HG03060 (cell line): ENCODE results near the gene ZFAND3.

Source experiments
- ATAC-seq: cut with Tn5 transposase; IDR thresholded peaks from one replicate; pipeline ENCODE4 v1.9.1; 2021; ENCODE audit warnings: low read depth, moderate number of reproducible peaks; ENCODE audit not compliant: unreplicated experiment

Gene ZFAND3

DNA sequence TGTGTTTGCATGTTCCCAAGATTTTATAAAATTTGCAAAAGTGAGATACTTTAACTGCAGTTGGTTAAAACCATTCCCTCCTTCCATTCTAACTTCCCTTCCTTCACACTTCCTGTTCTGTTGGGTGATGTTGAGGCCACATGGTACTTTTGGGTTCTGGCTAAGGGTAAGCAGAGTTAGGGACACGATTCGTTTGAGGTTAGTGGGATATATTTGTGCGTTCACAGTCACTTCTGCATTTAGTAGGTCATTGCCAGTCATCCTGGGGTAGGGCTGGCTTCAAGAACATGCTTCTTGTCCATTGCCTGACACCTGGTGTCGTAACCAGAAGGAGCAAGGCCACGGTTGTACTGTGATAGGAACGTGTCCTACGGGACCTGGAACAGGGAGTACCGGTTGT, 340.1 kb downstream of the ZFAND3 start:
- no peak for ATAC-seq

DNA sequence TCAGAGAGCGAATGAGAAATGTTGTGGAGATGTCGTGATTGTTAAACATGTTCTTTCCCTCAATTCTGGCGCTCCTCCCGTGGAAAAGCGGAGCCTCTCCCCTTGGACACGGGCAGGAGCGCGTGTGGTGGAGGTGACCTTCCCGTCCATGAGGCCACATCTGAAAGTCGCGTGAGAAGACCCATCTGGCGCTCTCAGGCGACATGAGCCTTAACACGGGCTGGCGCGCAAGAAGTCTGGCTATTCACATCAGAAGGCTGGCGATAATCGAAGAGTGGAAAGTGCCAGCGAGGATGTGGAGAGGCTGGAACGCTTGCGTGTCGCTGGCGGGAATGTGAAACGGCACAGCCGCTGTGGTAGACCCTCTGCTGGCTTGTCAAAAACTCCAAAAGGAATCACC, 341.3 kb downstream of the ZFAND3 start:
- ATAC-seq = no peak

DNA sequence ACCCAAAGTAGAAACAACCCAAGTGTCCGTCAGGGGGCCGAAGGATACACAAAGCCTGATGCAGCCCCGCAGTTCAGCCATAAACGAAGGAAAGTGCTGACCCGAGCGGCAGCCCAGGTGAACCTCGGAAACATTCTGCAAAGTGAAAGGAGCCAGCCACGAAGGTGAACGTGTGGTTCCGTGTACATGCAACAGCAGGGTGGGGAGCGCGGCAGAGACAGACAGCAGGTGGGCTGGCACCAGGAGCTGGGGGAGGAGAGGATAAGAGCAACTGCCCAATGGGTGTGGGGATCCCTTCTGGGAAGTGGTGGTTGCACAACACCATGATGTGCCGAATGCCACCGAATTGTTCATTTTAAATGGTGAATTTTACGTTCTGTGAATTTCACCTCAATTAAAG, 341.8 kb downstream of the ZFAND3 start:
- ATAC-seq = no peak

DNA sequence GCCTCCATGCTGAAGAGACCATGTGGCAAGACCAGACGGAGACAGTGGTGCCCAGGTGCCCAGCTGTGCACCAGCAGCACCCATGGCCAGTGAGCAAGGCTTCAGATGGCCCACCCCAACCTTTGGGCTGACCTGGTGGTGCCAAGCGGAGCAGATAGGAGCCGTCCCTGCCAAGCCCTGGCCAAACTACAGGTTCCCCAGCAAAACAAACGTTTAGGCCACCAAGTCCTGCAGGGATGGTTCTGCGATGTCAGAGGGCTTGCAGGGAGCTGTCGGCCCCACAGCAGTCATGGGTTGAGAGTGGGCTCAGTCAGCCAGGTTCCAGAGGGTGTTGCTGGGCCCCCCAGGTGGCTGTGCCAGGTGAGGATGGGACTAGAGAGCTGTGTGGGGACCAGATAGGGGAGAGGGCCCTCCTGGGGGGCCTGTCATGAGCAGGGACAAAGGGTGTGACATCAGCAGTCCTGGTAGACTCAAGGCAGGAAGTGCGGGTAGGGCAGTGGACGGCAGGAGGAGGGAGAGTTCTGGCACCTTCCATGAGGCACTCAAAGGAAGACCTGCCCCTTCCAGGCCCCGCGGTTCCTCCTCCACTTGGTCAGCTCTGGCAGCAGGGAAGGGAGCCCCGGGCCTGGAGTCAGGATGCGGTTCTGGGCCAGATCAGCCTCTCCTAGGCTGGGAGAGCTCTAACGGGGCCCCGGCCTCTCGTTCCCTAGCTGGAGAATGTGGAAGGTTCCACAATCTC, 342.4 kb downstream of the ZFAND3 start:
- no peak for ATAC-seq

DNA sequence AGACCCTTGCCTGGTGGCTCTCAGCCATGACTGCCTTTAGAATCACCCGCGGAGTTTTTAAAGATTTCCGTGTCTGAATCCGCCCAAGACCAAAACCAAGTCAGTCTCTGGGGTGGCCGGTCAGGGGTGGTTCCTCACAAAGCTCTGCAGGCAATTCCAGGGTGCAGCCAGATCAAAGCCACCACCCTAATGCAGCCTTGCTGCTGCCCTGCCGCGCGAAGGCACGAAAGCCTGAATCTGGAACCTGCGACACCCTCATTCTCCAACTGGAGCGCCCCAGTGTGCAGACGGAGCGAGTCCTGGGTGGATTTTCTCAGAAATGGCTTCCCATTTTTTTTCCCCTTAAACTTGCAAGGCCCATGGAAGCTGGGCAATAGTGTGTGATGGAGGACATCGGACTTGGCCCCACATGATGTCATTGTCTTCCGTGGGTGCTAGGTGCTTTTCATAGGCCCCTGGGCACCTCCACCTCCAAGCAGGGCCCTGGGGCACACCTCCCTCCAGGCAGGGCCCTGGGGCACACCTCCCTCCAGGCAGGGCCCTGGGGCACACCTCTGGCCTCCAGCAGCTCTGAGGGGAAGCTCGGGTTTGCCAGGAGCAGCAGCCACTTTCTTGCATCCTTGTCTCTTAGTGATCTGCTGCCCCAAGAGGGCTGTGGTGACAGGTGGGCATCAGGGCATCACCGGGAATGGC, 343.1 kb downstream of the ZFAND3 start:
- no peak for ATAC-seq

DNA sequence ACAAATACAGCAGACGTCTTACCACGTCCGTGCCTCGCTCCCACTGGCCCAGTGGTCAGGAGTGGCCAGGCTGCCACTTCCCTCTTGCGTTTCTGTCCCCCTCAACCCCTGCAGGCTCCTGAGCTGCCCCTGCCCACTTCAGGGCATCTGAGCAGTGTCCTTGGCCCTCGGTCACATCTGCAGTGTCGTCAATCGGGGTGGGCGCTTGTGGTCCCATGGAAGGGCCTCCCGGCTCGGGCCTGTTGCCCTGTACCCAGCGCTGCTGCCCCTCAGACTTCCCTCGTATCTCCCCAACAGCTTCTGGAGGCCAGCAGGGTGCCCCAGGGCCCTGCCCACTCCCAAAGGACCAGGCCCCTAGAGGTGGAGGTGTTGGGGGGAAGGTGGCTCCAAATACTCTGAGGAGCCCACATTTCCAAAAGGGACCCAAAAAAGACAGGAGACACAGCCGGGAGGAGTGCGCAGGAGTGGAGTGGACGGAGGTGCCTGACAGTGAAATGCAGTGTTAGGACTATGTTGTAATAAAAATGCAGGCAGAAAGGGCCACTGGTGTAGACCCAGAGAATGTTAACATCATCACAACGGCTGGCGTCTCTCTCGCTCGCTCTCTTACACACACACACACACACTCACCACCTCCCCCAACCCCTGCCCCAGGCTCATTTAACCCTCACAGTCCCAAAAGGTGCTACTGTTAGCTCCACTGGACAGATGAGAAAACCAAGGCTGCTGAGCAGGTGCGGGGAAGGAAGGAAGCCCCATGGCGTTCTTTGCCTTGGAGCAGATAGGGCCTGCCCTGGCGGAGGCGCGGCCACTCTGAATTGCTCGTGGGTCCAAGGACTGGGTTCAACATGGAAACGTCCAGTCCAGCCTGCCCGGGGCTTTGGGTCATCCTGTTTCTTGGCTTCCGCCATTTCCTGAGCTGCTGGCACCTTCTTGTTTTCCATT, 343.9 kb downstream of the ZFAND3 start:
- ATAC-seq = no peak

DNA sequence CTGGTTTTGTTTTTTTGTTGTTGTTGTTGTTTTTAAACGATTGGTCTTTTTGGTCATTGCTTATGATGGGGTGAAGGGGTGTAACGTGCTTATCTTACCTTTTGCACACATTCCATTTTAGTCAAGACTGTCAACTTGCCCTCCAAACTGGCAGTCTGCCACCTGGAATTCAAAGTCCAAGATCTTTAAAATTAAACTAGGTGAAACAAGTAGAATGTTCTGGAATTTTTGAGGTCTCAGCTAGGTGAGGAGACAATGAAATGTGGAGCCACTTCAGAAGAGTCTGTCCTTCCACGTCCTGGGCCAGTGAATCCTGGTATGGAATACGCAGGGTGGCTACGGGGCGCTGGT, 344.6 kb downstream of the ZFAND3 start:
- no peak for ATAC-seq

DNA sequence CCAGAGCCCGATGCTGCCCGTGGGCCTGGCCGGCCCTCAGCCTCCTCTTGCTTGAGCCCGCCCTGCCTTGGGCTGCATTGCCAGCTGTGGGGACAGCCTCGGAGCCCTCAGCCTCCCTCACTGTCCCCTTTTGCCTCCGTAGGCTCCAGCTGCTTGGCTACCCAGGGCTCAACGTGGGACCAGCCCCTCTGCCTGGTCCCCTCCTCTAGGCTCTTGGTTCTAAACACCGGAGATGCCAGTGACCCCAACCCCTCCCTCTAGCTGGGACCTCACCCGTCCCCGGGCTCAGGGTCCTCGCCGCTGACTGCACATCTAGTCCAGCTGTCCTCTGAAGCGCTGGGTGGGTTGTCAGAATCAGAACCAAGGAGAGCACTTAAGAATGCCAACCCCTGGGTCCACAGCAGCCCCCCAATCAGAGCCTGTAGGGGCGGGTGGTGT, 345.2 kb downstream of the ZFAND3 start:
- no peak for ATAC-seq

DNA sequence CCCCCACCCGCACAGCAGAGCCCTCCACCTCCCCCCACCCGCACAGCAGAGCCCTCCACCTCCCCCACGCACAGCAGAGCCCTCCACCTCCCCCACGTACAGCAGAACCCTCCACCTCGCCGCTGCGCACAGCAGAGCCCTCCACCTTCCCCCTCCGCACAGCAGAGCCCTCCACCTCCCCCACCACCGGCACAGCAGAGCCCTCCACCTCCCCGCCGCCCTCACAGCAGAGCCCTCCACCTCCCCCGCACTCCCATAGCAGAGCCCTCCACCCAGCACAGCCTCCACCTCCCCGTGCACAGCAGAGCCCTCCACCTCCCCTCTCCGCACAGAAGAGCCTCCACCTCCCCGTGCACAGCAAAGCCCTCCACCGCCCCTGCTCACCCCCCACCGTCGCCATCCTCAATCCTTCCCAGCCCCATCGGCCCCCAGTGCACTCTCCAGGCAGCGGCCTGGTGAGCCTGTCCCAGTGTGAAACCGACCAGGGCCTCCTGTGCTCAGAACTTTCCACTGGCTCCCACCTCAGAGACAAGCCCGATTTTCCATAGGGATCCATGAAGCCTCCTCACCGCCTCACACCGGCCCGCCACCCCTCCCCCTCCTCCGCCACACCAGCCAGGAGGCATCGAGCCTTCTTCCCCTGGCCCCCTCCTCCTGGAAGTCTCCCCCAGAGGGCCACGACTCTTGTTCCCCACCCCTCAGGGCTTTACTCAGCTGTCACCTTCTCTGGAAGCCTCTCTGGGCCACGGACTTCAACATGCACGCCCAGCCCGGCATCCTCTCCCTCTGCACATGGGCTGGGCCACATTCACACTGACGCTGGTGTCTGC, 347.1 kb downstream of the ZFAND3 start:
- ATAC-seq = no peak

DNA sequence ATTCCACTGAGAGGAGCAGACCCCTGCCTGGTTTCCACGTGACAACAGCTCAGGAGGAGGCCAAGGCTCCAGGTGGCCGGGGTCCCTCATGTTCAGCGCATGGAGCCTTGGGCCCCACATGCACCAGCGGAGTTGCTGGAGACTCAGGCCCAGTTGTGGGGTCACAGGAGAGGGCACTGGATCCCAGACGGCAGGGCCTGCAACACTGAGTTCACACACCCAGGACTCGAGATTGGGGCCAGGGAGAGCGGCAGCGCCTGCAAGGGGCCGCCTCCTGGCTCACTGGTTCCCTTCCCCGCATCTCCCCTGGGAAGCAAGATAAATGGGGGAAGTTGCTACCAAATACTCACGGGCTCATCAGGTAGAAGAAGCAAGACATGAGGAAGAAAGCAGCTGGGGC, 348.1 kb downstream of the ZFAND3 start:
- no peak for ATAC-seq

DNA sequence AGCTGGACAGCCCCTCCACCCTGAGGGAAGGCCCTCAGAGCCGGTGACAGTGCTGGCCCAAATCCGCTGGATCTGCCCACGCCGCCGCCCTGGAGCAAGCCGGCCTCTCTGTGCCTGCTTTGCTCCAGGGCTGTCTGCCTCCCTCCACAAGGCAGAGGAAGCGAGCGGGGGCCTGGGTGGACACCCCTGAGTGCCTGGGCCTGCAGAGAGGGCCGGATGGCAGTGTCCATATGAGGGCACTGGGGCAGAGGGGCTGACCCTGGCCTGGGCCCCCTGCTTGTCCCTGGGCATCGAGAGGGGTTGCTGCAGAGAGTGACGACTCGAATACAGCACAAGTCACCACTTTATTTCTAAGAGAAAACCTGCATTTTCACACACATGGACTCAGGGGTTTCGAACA, 348.6 kb downstream of the ZFAND3 start:
- no peak for ATAC-seq

DNA sequence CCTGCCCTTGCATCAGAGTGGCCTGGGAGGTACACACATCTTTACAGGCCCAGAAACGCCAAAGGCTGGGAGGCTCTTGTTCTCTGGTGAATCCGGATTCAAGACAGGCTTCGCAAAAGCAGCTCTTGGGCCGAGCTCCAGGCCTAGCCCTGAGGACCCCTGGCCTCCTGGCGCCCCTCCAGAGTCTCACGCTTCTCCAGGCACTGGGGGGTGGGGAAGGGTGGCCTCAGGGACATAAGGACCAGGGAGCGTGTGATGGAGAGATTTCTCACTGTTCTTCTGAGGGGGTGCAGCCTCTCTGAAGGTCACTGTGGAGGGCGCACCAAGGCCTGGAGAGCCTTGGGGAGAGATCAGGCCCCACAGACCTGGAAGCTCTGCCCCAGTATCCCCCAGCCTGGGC, 349.2 kb downstream of the ZFAND3 start:
- ATAC-seq = no peak

DNA sequence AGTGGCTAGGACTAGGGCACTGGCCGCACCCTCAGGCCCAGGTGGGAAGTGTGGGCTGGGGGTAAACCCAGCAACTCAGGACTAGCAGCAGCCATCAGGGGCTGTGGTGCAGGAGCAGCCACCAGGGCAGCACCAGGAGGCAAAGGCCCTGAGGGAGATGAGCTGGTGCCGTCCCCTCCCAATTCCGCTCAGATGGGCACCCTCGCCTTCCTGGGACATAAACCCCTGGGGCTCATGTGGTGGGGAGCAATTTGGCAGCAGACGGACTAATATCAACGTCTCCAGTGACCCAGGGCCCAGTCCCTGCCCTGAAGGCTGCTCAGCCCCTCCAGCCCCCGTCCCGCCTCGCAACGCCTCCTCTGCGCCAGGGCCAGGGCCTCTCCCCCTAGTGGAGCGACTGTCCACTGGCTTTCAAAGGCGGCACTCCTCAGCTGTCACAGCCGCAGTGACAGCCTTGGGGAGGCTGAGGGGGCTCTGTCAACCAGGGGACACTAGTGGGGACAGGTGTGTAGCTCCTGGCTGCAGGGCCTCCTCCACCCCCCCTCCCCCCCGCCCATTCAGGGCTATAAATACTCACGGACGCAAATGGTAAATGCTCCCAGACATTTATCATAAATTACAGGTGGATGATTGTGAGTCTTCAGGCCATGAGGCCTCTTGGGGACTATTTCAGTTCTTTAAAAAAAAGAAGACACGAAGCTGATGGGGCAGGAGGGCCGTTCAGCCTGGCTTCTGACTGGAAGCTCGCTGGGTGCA, 349.9 kb downstream of the ZFAND3 start:
- no peak for ATAC-seq

DNA sequence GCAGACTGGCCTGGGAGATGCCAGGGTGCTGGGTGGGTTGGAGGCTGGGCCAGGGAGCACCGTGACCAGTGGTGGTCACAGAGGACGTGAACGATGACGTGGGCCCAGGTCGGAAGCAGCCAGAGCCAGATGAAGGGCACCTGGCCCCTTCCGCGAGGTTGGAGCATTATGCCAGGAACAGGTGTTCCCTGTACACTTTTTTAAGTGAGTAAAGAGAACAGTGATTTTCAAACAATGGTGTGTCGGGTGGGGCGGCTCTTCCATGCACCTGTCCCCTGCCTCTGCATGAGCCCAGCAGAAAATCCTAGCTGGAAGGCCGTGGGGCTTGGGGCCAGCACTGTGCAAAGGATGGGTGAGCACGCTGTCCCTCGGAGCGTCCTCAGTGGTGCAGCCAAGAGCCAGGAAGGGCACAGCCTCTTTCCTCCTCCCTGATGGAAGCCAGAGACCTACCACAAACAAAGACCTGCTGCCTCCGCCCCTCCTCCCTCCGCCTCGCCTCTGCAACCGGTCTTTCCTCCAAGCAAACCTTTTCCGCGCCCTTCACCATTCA, 350.5 kb downstream of the ZFAND3 start:
- no peak for ATAC-seq

DNA sequence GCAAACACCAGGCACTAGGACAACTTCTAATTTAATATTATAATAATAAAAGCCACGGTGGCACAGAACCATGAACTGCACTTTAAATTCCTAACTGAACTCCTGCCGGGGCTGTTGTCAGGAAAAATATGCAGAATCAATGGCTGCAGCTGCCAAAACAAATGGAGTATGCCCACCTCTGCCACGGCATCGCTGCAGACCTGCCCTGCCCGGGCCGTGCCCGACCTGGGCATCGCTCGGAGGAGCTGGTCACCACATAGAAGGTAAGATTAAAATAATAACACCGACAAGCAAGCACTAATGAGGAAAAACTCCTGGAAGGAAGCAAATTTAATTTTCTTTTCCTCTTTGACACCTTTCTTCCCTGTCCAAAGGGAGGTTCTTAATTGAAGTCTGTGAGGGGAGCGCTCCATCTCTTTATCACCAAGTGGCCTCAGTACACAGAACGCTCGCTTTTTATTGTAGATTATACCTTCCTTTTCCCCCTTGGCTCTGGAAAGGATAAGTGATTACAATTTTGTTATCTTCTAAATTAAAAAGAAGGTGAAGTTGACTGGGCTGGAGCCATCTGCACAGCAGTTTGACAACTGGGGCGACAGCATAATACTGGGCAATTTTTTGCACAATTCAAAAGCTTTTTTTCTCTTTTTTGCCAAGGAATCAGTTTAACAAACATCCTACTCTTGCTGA, 351.3 kb downstream of the ZFAND3 start:
- ATAC-seq = no peak

DNA sequence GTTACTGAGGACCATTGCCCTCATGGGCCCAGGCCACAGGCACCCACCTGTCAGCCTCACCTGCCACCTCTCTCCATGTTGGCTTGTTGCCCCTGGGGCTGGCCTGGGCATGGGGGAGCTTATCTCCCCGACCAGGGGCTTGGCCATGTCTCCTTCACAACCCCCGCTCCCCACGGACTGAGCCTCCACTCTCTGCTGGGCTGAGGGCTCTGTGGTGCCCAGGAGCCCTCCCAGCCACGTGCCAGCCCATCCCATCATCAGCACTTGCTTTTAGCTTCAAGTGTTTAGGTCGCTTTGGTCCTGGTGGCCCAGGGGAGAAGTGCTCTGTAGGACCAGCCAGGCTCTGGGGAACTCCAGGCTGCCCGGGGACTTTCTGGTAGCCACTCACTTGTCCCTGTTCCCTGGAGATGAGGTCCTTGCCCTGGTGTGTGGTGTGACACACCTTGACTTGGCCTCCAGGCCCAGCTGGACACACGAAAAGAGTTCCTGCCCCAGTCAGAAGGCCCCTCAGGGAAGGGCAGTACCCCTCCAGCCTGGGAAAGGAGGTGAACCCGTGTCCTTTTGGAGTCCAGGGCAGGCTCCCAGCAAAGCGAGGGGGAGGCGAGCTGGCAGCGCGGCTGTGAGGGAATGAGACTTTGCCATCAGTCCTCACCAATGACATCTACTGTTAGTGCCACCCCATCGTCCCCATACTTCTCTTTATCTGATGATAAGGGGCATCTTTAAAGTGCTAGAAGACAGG, 352.6 kb downstream of the ZFAND3 start:
- ATAC-seq = no peak

DNA sequence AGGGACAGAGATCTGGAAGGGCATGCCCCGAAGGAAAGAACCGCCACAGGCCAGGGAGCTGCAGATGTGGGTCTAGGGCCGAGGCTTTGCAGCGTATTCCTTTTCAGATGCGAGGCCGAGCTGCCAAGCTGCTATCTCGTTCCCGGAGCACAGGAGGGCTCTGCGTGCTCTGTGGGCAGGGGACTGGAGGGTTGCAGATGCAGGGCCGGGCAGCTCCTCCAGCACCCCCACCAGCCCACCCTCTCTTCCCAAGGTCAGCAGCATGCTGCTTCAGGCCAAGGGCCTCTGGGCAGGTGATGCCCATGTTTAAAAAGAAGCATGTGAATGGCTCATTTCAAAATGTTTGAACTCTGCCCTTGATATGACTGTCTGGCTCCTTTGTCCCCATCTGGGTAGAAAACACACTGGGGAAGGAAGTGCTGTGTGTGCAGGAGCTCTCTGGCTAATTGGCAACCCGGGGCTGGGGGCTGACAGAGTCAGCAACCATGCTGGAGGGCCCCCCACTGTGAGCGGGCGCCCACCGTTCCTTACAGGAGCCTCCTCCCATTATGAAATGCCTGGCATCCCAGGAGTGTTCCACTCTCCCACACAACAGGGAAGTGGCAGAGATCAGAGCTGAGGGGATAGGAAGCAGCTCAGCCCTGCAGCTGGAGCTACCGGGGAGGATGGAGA, 353.3 kb downstream of the ZFAND3 start:
- no peak for ATAC-seq

DNA sequence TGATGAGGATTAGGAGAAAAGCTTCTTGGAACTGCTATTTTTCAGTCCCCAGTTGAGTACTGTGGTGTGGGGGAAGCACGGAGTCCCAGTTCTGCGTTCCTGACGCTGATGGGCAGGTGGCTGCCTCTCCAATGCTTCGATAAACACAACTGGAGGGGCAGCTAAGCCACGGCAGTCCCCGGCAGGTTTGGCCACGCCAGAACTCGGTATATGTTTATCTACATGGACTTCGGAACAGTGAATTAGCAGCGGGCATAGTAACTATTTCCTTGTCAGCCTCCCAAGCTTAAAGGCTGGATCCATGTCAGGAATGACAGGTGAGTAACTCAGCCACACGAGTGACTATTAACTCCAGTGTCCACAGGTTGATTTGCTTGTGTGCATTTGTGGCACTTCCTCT, 354.4 kb downstream of the ZFAND3 start:
- ATAC-seq = no peak
